ENCODE data around the gene TNFAIP8L3. TPM values are rescaled to one million over a fixed set of nuclear protein-coding genes. Genes with fewer than 3 reads are reported as not detected.

The TNFAIP8L3 gene
- total RNA-seq, 1 experiment from 2014 or later = not detected

DNA sequence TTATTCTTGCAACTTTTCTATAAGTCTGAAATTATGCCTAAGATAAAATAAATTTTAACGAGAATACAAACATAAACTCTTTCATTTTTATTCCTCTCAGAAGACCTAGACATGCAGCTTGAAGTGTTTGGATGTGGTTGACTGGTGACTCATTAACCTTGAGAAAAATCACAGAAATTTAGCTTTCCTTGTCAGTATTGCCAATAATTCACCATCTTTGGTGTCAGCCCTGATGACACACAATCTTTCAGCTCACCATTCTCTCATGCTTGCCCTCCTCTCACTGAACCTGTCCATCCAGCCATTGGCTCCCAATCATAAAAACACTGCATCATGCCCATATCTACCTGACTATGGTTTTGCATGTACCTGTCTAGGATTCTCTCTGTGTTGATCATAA lies 22.6 kb upstream of the TNFAIP8L3 start:
- Histone ChIP-seq H3K27me3 (replicated peaks; ENCODE audit: control insufficient read depth, insufficient read depth, low read length) (no peaks in the 10 kb centered on the region), H3K4me1 (no peaks in the 10 kb centered on the region), H3K4me3 (ENCODE audit: low read depth, low read length) (no peak overlapping the region), H3K9me3 (no peaks in the 10 kb centered on the region), H3K36me3 (ENCODE audit: control insufficient read depth, insufficient read depth, low read length) (no peaks in the 10 kb centered on the region)
- TF ChIP-seq, protein P1, sequence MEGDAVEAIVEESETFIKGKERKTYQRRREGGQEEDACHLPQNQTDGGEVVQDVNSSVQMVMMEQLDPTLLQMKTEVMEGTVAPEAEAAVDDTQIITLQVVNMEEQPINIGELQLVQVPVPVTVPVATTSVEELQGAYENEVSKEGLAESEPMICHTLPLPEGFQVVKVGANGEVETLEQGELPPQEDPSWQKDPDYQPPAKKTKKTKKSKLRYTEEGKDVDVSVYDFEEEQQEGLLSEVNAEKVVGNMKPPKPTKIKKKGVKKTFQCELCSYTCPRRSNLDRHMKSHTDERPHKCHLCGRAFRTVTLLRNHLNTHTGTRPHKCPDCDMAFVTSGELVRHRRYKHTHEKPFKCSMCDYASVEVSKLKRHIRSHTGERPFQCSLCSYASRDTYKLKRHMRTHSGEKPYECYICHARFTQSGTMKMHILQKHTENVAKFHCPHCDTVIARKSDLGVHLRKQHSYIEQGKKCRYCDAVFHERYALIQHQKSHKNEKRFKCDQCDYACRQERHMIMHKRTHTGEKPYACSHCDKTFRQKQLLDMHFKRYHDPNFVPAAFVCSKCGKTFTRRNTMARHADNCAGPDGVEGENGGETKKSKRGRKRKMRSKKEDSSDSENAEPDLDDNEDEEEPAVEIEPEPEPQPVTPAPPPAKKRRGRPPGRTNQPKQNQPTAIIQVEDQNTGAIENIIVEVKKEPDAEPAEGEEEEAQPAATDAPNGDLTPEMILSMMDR (IDR thresholded peaks at IDR 0.05; ENCODE audit: insufficient read depth in 1 of 2, low read depth in 1 of 2, low read length in 1 of 2, severe bottlenecking in 1 of 2, unreplicated experiment in 1 of 2) = no peak
- no peak overlapping the region for H3K27ac Mint-ChIP-seq (ENCODE audit: unreplicated experiment)
- no peaks in the 10 kb centered on the region for H3K4me1 Mint-ChIP-seq (ENCODE audit: low read depth, unreplicated experiment)
- H3K36me3 Mint-ChIP-seq (ENCODE audit: insufficient read depth, unreplicated experiment) = no peaks in the 10 kb centered on the region
- H3K27me3 Mint-ChIP-seq (ENCODE audit: insufficient read depth, unreplicated experiment) = no peaks in the 10 kb centered on the region
- intact Hi-C loops (cut with micrococcal nuclease; ENCODE audit: unreplicated experiment) = no loop called here
- DNase-seq = no peak
- no TSS peak for BruUV-seq (replicated peaks)
- ChIA-PET CTCF (no interaction called here), POLR2A (no interaction called here)
- H3K4me3 Mint-ChIP-seq (ENCODE audit: unreplicated experiment) = no peak overlapping the region
- H3K9me3 Mint-ChIP-seq (ENCODE audit: unreplicated experiment) = no peaks in the 10 kb centered on the region

DNA sequence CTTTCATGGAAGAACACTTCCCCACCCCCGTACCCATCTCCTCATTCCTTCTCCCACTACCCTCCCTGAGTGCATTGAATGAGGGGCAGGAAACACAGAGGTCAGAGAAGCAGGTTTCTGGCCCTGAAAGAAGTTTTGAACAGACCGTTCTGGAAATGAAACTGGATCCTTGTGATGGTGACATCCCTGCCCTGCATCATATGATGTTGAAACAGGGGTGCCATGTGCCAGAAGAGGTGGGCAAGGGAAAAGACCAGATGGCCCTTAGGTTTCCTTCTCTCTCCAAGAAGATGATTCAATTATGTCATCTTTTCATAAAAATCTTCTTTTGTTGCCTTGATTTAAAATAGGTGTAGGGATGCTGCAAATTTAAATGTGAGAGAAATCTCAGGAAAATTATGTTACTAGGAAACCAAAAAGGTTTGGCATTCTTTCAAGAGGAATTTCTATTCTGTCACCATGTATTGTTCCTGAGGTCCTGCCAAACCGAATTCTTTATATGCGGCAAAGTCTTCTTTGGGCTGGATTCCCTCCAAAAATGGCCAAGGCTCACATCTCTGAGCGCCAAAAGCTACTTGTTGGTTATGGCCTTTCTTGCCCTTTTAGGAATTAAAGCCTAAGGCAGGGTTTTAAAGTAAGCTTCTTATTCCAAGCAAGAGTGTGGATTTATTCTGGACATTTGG lies 19.9 kb upstream of the TNFAIP8L3 start:
- H3K4me1 ChIP-seq = no peaks in the 10 kb centered on the region
- Mint-ChIP-seq H3K27me3 (ENCODE audit: insufficient read depth, unreplicated experiment) (no peaks in the 10 kb centered on the region), H3K4me3 (ENCODE audit: unreplicated experiment) (no peak overlapping the region), H3K36me3 (ENCODE audit: insufficient read depth, unreplicated experiment) (no peaks in the 10 kb centered on the region), H3K27ac (ENCODE audit: unreplicated experiment) (no peak overlapping the region), H3K9me3 (ENCODE audit: unreplicated experiment) (no peaks in the 10 kb centered on the region), H3K4me1 (ENCODE audit: low read depth, unreplicated experiment) (no peaks in the 10 kb centered on the region)
- ChIA-PET POLR2A (no interaction called here), CTCF (no interaction called here)
- no peaks in the 10 kb centered on the region for H3K9me3 ChIP-seq
- H3K4me3 ChIP-seq (ENCODE audit: low read depth, low read length) = no peak overlapping the region
- no TSS peak for BruUV-seq (replicated peaks)
- no peaks in the 10 kb centered on the region for H3K36me3 ChIP-seq (ENCODE audit: control insufficient read depth, insufficient read depth, low read length)
- H3K27me3 ChIP-seq (replicated peaks; ENCODE audit: control insufficient read depth, insufficient read depth, low read length) = no peaks in the 10 kb centered on the region
- intact Hi-C loops (cut with micrococcal nuclease; ENCODE audit: unreplicated experiment) = no loop called here
- no peak for DNase-seq
- TF ChIP-seq, protein P1 (IDR thresholded peaks at IDR 0.05; ENCODE audit: insufficient read depth in 1 of 2, low read depth in 1 of 2, low read length in 1 of 2, severe bottlenecking in 1 of 2, unreplicated experiment in 1 of 2) = no peak

DNA sequence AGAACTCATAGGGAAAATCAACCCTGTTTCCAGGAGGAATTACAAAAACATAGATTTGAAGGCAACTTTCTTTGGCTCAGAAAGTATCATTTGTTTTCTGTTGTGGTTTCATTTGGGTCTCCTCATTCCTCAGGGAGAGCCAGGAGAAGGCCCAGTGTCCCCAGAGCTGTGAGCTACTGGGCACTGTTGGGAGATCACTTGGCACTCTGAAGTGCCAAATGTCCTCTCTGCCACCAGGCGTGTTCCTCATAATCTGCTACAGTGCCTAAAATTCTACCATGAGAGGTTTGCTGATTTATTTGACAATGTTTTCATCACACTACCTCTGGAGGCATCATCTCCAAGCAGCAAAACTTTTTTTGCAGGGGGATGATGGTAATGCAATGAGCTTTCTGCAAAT lies 17.4 kb upstream of the TNFAIP8L3 start:
- Histone ChIP-seq H3K27me3 (replicated peaks; ENCODE audit: control insufficient read depth, insufficient read depth, low read length) (no peaks in the 10 kb centered on the region), H3K36me3 (ENCODE audit: control insufficient read depth, insufficient read depth, low read length) (no peaks in the 10 kb centered on the region), H3K4me1 (no peaks in the 10 kb centered on the region), H3K9me3 (no peaks in the 10 kb centered on the region), H3K4me3 (ENCODE audit: low read depth, low read length) (no peak overlapping the region)
- H3K9me3 Mint-ChIP-seq (ENCODE audit: unreplicated experiment) = no peaks in the 10 kb centered on the region
- no TSS peak for BruUV-seq (replicated peaks)
- intact Hi-C loops (cut with micrococcal nuclease; ENCODE audit: unreplicated experiment) = no loop called here
- no peak overlapping the region for H3K4me3 Mint-ChIP-seq (ENCODE audit: unreplicated experiment)
- no peak overlapping the region for H3K27ac Mint-ChIP-seq (ENCODE audit: unreplicated experiment)
- TF ChIP-seq, protein P1 (IDR thresholded peaks at IDR 0.05; ENCODE audit: insufficient read depth in 1 of 2, low read depth in 1 of 2, low read length in 1 of 2, severe bottlenecking in 1 of 2, unreplicated experiment in 1 of 2) = no peak
- no peaks in the 10 kb centered on the region for H3K4me1 Mint-ChIP-seq (ENCODE audit: low read depth, unreplicated experiment)
- no peak for DNase-seq
- no peaks in the 10 kb centered on the region for H3K36me3 Mint-ChIP-seq (ENCODE audit: insufficient read depth, unreplicated experiment)
- POLR2A ChIA-PET = no interaction called here
- no peaks in the 10 kb centered on the region for H3K27me3 Mint-ChIP-seq (ENCODE audit: insufficient read depth, unreplicated experiment)
- CTCF ChIA-PET = no interaction called here

Data from Caco-2 (cell line).